Measurements from ENCODE around the gene NFATC4.

GRCh38 chr14:24427537-24428508, 59.8 kb downstream of the NFATC4 start:
- TF ChIP-seq CTCF (IDR thresholded peaks at IDR 0.05 in 2 of 3, conservative IDR thresholded peaks at IDR 0.05 in 1 of 3; ENCODE audit: control insufficient read depth in 2 of 3, extremely low read depth in 1 of 3, insufficient read depth in 1 of 3, low read depth in 3 of 3, low read length in 3 of 3): no peak
- TF ChIP-seq SP1 (IDR thresholded peaks at IDR 0.05; ENCODE audit: low read depth, low read length): no peak
- no peak for TF ChIP-seq CEBPB (IDR thresholded peaks at IDR 0.05; ENCODE audit: borderline replicate concordance in 1 of 2, low read depth in 2 of 2, low read length in 2 of 2)
- no peak for TF ChIP-seq GABPA (IDR thresholded peaks at IDR 0.05; ENCODE audit: low read depth)
- TF ChIP-seq ZBTB33 (IDR thresholded peaks at IDR 0.05): no peak
- TF ChIP-seq SIX5 (IDR thresholded peaks at IDR 0.05; ENCODE audit: low read depth, low read length, severe bottlenecking): no peak
- TF ChIP-seq REST (IDR thresholded peaks at IDR 0.05; ENCODE audit: low read depth, low read length): no peak
- no peak for TF ChIP-seq ATF2 (IDR thresholded peaks at IDR 0.05; ENCODE audit: low read length)
- no peak for TF ChIP-seq KDM1A (IDR thresholded peaks at IDR 0.05; ENCODE audit: borderline replicate concordance)
- TF ChIP-seq SMC3 (IDR thresholded peaks at IDR 0.05; ENCODE audit: borderline replicate concordance, low read length): no peak
- no peak for TF ChIP-seq EED (IDR thresholded peaks at IDR 0.05; ENCODE audit: low read depth)
- no peak for TF ChIP-seq ATF3 (IDR thresholded peaks at IDR 0.05; ENCODE audit: borderline replicate concordance, extremely low read depth, low read depth, low read length)
